RWPE1 (cell line): Measurements from ENCODE around the gene MAPKAPK2.

Experiments used
- CTCF ChIA-PET: fragments of 350-600 bp; sonication (Branson Sonifier 250); formaldehyde crosslinking; extraction: SDS; loops from one replicate; lab custom pipeline; 2021; lab: Yijun Ruan, JAX
- POLR2A ChIA-PET: fragments of 400-600 bp; formaldehyde crosslinking; extraction: SDS; loops from one replicate; lab custom pipeline; 2020; ENCODE audit warnings: antibody characterized with exemption; ENCODE audit not compliant: low non-redundant PET; lab: Yijun Ruan, JAX
- DNase-seq: peaks from one replicate; pipeline ENCODE4 v3.0.0; 2012; ENCODE audit warnings: low spot score
- H3K27ac ChIP-seq: fragments of 450-650 bp; 2 replicates; pipeline ENCODE4 v1.5.1; 2017
- CTCF ChIP-seq: fragments of 450-650 bp; conservative IDR thresholded peaks from 2 replicates; pipeline ENCODE4 v1.5.1; 2017; ENCODE audit warnings: low read depth, mild to moderate bottlenecking

Gene MAPKAPK2

GRCh38 chr1:206695733-206696132, 11.0 kb downstream of the MAPKAPK2 start:
- H3K27ac ChIP-seq, result no peak overlapping the region
- no peak for DNase-seq
- ChIA-PET CTCF (interaction anchor here (1.3 kb wide), 1 partner anchor 9 kb away, joined by 5 read pairs; no protein-coding TSS in a partner anchor), POLR2A (no interaction called here)
- TF ChIP-seq CTCF, result no peak

- CTCF ChIA-PET, result interaction anchor here (1.3 kb wide), 1 partner anchor 8 kb away, joined by 5 read pairs; no protein-coding TSS in a partner anchor
- DNase-seq, result no peak
Measured at GRCh38 chr1:206696812-206697585, 12.3 kb downstream of the MAPKAPK2 start.

GRCh38 chr1:206698011-206698410, 13.3 kb downstream of the MAPKAPK2 start:
- no peak for TF ChIP-seq CTCF
- H3K27ac ChIP-seq, result no peak overlapping the region
- POLR2A ChIA-PET, result no interaction called here
- CTCF ChIA-PET, result interaction anchor here (0.6 to 0.9 kb wide), 2 partner anchors 28 to 924 kb away, joined by 3 to 4 read pairs; no protein-coding TSS in a partner anchor
- no peak for DNase-seq

More at GRCh38 chr1:206696812-206697585, 12.3 kb downstream of the MAPKAPK2 start:
- TF ChIP-seq CTCF, result no peak
- H3K27ac ChIP-seq, result no peak overlapping the region
- POLR2A ChIA-PET, result interaction anchor here (0.6 kb wide), 1 partner anchor 25 kb away, joined by 3 read pairs; no protein-coding TSS in a partner anchor

- peak overlapping the region; percentile 27 for H3K27ac ChIP-seq
- TF ChIP-seq CTCF, result no peak
- DNase-seq, result no peak
- CTCF ChIA-PET, result interaction anchor here (0.8 kb wide), 1 partner anchor 116 kb away, joined by 3 read pairs; no protein-coding TSS in a partner anchor
- POLR2A ChIA-PET, result interaction anchor here (0.7 kb wide), 1 partner anchor 18 kb away, joined by 6 read pairs; no protein-coding TSS in a partner anchor
Measured at GRCh38 chr1:206699000-206699586, 14.4 kb downstream of the MAPKAPK2 start.

GRCh38 chr1:206699626-206700025, 14.9 kb downstream of the MAPKAPK2 start:
- ChIA-PET CTCF (interaction anchor here (0.8 to 1.4 kb wide), 2 partner anchors 116 to 157 kb away, joined by 3 read pairs; no protein-coding TSS in a partner anchor), POLR2A (interaction anchor here (0.6 to 0.7 kb wide), 2 partner anchors 17 to 106 kb away, joined by 3 to 6 read pairs; no protein-coding TSS in a partner anchor)
- no peak for TF ChIP-seq CTCF
- DNase-seq, result no peak
- H3K27ac ChIP-seq, result peak overlapping the region; percentile 27

- ChIA-PET CTCF (interaction anchor here (0.5 to 1.4 kb wide), 4 partner anchors 34 to 156 kb away, joined by 3 to 6 read pairs (median 3); no protein-coding TSS in a partner anchor), POLR2A (interaction anchor here (0.6 kb wide), 1 partner anchor 105 kb away, joined by 3 read pairs; no protein-coding TSS in a partner anchor)
- no peak for TF ChIP-seq CTCF
- no peak for DNase-seq
- peak overlapping the region; percentile 61 for H3K27ac ChIP-seq
Measured at GRCh38 chr1:206700445-206701036, 15.8 kb downstream of the MAPKAPK2 start.
